ENCODE data around the gene CLK2. TPM values are rescaled to one million over a fixed set of nuclear protein-coding genes. Genes with fewer than 3 reads are reported as not detected.
"Not testable (repeated sequence)": the region's sequence is repeated elsewhere in the genome, so short reads cannot be mapped to it uniquely, and the experiment has no call there.

The CLK2 gene
- total RNA-seq, 2 donors from 2014 or later, result 90.7 to 106 TPM

GRCh38 chr1:155301342-155301841 lies 28.1 kb upstream of the CLK2 start, which contains the start of gene PKLR:
TSS of gene PKLR (minus strand) at chr1:155301438. CDS start at chr1:155301395, 43 bp downstream.
- ATAC-seq (no peak), DNase-seq (ENCODE audit: low spot score in 2 of 2) (no peak)
- H3K27ac Mint-ChIP-seq, result peak within 1 kb of the TSS in 1 of 2 donors; percentile 23
- no peaks in the 10 kb centered on the region for H3K9me3 Mint-ChIP-seq
- no peaks in the 10 kb centered on the region for H3K36me3 Mint-ChIP-seq

DNA sequence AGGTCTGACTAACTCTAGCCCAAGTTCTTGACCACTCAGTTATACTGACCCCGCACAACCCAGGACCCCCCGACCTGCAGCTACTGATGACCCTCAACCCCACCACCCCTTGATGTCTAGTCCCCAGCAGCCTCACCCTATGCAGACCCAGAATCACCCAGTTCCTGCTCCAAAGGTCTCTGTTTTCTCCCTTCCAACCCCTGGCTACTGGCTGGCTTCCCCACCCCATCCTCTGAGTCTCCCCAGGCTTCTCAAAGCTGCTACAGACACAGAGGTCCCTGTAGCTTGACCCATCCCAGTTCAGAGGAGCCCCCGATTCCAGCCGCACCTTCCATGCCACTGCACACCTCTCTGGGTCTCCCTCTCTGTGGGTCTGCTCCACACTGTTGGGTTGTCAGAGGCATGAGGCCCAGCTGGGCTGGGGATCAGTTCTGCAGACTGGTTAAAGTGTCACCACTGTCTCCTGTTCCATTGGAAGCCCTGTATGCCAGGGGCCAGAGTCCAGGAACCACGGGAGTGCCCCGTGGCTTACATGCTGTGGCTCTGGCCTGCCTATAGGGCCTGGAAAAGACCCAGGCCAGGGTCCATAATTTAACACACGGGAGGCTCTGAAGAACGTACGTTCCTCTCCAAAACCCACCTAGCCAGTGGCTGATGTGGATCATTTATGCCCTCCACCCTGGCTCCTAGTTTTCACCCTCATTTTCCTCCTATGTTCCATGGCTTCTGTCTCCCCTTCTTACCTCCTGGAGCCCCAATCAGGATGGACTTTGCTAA lies 27.4 kb upstream of the CLK2 start:
- no peaks in the 10 kb centered on the region for H3K36me3 Mint-ChIP-seq
- ATAC-seq (no peak), DNase-seq (ENCODE audit: low spot score in 2 of 2) (no peak)
- no peaks in the 10 kb centered on the region for H3K9me3 Mint-ChIP-seq
- H3K27ac Mint-ChIP-seq, result peak overlapping the region in 1 of 2 donors; percentile 23

- no peak overlapping the region for H3K27ac Mint-ChIP-seq
- no peak for DNase-seq (ENCODE audit: low spot score in 2 of 2)
- ATAC-seq, result no peak
- H3K9me3 Mint-ChIP-seq, result no peaks in the 10 kb centered on the region
- H3K36me3 Mint-ChIP-seq, result no peaks in the 10 kb centered on the region
Observed at GRCh38 chr1:155300024-155300423, 26.7 kb upstream of the CLK2 start.

DNA sequence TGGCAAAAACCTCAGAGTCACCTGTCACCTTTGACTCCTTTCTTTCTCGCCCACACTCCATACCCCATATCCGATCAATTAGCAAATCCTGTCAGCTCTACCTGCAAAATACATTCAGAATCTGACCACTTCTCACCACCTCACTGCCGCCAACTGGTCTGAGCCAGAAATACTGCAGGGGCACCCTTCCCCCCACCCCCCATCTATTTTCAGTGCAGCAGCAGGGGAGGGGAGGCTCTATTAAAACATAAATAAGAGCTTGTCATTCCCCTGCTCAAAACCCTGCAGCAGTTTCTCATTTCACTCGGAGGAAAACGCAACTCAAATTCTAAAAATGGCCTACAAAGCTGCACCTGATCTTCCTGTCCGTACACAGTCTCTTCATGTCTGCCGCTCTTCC lies 24.1 kb upstream of the CLK2 start:
- no peak overlapping the region for H3K27ac Mint-ChIP-seq
- DNase-seq (ENCODE audit: low spot score in 2 of 2), result no peak
- no peak for ATAC-seq

DNA sequence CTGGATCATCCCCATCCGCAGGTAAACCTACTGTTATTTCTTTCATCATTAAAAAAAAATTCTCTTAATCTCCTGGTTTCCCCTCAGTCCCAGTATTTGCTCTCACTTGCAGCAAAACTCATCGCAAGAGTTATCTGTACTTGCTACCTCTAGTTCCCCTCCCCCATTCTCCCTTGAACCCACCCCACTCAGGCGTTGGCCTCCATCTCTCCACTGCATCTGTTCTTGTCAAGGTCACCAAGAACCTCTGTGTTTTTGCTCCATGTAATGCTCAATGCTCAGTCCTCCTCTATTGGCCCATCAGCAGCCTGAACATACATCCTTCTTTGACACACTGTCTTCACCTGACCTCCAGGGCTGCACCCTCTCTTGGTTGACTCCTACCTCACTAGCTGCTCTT lies 23.4 kb upstream of the CLK2 start:
- no peaks in the 10 kb centered on the region for H3K36me3 Mint-ChIP-seq
- H3K9me3 Mint-ChIP-seq, result no peaks in the 10 kb centered on the region
- no peak for DNase-seq (ENCODE audit: low spot score in 2 of 2)
- ATAC-seq, result no peak
- no peak overlapping the region for H3K27ac Mint-ChIP-seq

More for the DNA sequence above, 24.1 kb upstream of the CLK2 start:
- H3K36me3 Mint-ChIP-seq, result no peaks in the 10 kb centered on the region
- H3K9me3 Mint-ChIP-seq, result no peaks in the 10 kb centered on the region

DNA sequence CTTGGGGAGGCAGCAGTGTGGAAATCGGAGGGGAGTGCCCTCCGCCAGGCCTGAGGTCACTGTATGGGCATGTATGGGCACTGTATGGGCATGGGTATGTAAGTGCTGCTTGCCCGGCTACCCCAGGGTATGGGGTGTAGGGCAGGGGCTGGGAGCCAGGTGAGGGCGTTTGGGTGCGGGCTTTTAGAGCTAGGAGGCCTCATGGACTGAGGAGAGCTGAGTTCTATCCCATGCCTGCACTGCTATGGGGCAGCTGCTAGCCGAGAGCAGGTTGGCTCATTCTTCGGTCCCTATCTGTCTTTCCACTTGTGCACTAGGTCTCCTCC lies 22.6 kb upstream of the CLK2 start:
- no peaks in the 10 kb centered on the region for H3K36me3 Mint-ChIP-seq

DNA sequence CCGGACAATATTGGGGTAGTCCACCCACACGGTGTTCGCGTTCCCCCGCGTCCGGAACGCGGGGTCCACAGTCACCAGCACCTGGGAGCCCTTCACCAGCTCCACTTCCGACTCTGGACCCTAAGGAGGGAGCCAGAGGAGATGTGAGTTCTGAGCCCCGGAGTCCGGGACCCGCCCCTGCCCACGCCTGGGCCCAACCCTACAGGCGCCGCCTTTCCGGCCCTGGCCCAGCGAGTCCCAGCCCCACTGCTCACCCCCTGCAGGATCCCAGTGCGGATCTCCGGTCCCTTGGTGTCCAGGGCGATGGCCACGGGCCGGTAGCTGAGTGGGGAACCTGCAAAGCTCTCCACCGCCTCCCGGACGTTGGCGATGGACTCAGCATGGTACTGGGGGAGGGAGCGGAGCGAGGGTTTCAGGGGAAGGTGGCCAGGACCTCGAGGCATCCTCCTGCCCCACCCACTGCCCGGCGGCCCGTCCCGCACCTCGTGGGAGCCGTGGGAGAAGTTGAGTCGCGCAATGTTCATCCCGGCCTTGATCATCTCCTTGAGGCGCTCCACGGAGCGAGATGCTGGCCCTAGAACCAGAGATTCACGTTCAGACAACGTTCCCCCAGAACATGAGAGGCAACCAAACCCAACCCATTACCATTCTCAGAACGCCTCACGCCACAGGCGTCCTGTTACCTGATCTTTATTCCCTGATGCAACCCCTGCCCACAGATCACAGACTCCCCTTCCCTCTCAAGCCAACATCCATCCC lies 22.1 kb upstream of the CLK2 start:
- Mint-ChIP-seq H3K36me3 (no peaks in the 10 kb centered on the region), H3K27ac (no peak overlapping the region), H3K9me3 (no peaks in the 10 kb centered on the region)
- DNase-seq (ENCODE audit: low spot score in 2 of 2) (no peak), ATAC-seq (peak in 1 of 2 donors; percentile 46)

More for the DNA sequence above, 22.6 kb upstream of the CLK2 start:
- no peak overlapping the region for H3K27ac Mint-ChIP-seq
- no peak for ATAC-seq
- H3K9me3 Mint-ChIP-seq, result no peaks in the 10 kb centered on the region
- no peak for DNase-seq (ENCODE audit: low spot score in 2 of 2)

DNA sequence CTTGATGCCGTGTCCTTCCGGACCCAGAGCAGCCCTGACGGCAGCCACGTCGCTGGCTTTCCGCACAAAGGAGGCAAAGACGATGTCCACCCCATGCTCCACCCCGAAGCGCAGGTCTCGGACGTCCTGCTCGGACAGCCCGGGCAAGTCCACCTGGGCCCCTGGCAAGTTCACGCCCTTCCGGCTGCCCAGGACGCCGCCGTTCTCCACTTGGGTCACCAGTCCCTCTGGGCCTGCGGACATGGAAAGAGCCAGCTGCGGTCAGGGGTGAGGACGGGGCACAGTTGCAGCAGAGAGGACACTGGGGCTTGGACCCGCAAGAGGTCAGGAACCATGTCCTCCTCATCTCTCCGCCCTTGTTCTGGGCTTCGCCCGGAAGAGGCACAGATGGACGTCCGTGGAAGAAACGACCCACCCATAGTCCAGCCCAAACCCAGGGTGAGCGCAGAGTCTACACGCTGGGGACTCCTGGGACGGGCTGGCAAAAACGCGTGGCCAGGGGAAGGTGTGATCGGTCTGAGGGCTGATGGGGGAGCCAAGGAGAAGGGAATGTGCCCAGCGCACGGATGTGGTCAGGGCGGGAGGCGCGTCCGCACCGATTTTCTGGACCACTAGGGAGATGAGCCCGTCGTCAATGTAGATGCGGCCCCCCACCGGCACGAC lies 21.3 kb upstream of the CLK2 start:
- Mint-ChIP-seq H3K27ac (no peak overlapping the region), H3K36me3 (no peaks in the 10 kb centered on the region), H3K9me3 (no peaks in the 10 kb centered on the region)
- ATAC-seq (peak in 1 of 2 donors; percentile 18), DNase-seq (ENCODE audit: low spot score in 2 of 2) (no peak)

DNA sequence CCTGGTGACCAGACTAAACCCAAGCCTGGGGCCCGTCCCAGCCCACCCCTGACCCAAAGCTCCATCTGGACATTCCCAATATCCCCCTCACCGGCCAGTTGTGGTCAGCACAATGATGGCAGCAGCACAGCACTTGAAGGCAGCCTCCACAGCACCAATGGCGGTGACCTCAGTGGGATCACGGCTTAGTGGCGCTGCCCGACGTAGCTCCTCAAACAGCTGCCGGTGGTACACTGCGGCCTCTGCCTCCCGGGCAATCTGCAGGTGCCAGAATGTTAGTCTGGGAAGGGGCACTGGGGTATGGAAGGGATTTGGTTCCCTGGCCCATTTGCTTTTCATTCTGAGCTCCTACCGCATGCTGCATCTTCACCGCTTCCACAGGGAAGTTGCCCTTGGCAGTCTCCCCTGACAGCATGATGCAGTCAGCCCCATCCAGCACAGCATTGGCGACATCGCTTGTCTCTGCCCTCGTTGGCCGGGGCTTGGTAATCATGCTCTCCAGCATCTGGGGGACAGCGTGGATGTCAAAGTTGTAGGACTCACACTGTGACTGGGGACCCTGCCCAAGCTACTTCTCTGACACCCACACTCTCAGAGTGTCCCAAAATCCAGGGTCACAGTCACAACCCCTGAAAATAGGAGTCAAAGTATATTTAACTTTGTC lies 19.9 kb upstream of the CLK2 start:
- Mint-ChIP-seq H3K27ac (no peak overlapping the region), H3K36me3 (no peaks in the 10 kb centered on the region), H3K9me3 (no peaks in the 10 kb centered on the region)
- ATAC-seq (no peak), DNase-seq (ENCODE audit: low spot score in 2 of 2) (no peak)

- not testable (repeated sequence) for ATAC-seq
Observed at GRCh38 chr1:155291006-155291405, 17.7 kb upstream of the CLK2 start.

GRCh38 chr1:155287987-155288543 lies 14.8 kb upstream of the CLK2 start:
- H3K9me3 Mint-ChIP-seq, result no peaks in the 10 kb centered on the region
- H3K27ac Mint-ChIP-seq, result no peak overlapping the region
- DNase-seq (ENCODE audit: low spot score in 2 of 2) (no peak), ATAC-seq (no peak)
- no peaks in the 10 kb centered on the region for H3K36me3 Mint-ChIP-seq

More at GRCh38 chr1:155291006-155291405, 17.7 kb upstream of the CLK2 start:
- not testable (repeated sequence) for DNase-seq (ENCODE audit: low spot score in 2 of 2); H3K27ac Mint-ChIP-seq; H3K36me3 Mint-ChIP-seq; H3K9me3 Mint-ChIP-seq

- Mint-ChIP-seq H3K9me3 (no peaks in the 10 kb centered on the region), H3K36me3 (no peaks in the 10 kb centered on the region), H3K27ac (no peak overlapping the region)
- ATAC-seq (no peak), DNase-seq (ENCODE audit: low spot score in 2 of 2) (no peak)
Observed at GRCh38 chr1:155286544-155286943, 13.2 kb upstream of the CLK2 start.

- no peaks in the 10 kb centered on the region for H3K36me3 Mint-ChIP-seq
Observed at GRCh38 chr1:155285631-155286044, 12.3 kb upstream of the CLK2 start.

GRCh38 chr1:155285063-155285462 lies 11.8 kb upstream of the CLK2 start:
- H3K36me3 Mint-ChIP-seq, result no peaks in the 10 kb centered on the region
- ATAC-seq, result no peak
- DNase-seq (ENCODE audit: low spot score in 2 of 2), result no peak
- H3K9me3 Mint-ChIP-seq, result no peaks in the 10 kb centered on the region
- no peak overlapping the region for H3K27ac Mint-ChIP-seq

More at GRCh38 chr1:155285631-155286044, 12.3 kb upstream of the CLK2 start:
- Mint-ChIP-seq H3K9me3 (no peaks in the 10 kb centered on the region), H3K27ac (no peak overlapping the region)
- ATAC-seq (no peak), DNase-seq (ENCODE audit: low spot score in 2 of 2) (no peak)

DNA sequence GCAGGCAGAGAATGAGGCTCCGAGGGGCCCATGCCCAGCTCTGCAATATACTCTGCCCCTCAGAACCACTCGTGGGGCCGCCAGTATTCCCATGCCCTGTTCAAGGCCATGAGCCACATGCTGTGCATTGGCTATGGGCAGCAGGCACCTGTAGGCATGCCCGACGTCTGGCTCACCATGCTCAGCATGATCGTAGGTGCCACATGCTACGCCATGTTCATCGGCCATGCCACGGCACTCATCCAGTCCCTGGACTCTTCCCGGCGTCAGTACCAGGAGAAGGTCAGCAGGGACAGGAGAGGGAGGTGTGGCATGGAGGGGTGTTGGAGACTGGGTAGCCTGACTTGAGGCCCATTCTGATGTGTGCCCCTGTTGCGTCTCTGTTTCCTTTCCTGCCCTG lies 11.2 kb upstream of the CLK2 start:
- no peak for DNase-seq (ENCODE audit: low spot score in 2 of 2)
- Mint-ChIP-seq H3K36me3 (no peaks in the 10 kb centered on the region), H3K27ac (no peak overlapping the region), H3K9me3 (no peaks in the 10 kb centered on the region)
- no peak for ATAC-seq

DNA sequence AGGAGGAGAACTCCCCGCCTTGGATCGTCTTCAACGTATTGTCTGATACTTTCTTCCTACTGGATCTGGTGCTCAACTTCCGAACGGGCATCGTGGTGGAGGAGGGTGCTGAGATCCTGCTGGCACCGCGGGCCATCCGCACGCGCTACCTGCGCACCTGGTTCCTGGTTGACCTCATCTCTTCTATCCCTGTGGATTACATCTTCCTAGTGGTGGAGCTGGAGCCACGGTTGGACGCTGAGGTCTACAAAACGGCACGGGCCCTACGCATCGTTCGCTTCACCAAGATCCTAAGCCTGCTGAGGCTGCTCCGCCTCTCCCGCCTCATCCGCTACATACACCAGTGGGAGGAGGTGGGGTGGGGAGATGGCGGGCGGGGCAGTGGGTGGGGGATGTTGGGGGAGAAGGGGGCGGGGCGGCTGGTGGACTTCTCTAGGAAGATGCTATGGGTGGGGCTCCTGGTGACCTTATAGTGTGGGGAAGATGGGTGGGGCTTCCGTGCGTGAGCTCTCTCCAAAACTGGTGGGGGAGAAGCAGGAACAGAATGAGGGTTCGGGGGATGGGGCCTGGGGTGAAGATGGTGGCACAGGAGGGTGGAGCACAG lies 9.3 kb upstream of the CLK2 start:
- no peaks in the 10 kb centered on the region for H3K9me3 Mint-ChIP-seq
- ATAC-seq, result no peak
- H3K36me3 Mint-ChIP-seq, result no peaks in the 10 kb centered on the region
- DNase-seq (ENCODE audit: low spot score in 2 of 2), result no peak
- no peak overlapping the region for H3K27ac Mint-ChIP-seq

Measured in activated naive CD4-positive, alpha-beta T cell treated with anti-CD3 and anti-CD28 coated beads, Interleukin-2, amount 50 U/mL, for 72 hours (primary cell).